Thyroid gland (tissue), 4 donors: ENCODE data around the gene IL27RA. TPM values are rescaled to one million over a fixed set of nuclear protein-coding genes. Genes with fewer than 3 reads are reported as not detected.

Source experiments
- DNase-seq, 2 donors: peaks; one replicate each; pipeline ENCODE4 v3.0.0-alpha.2; 2019
- H3K27ac ChIP-seq, 3 donors: fragments of 200-600 bp; sonication (generic); 1 replicate in 2 of 3; 2 replicates in 1 of 3; pipeline ENCODE4 v1.5.1; 2016 to 2019; ENCODE audit warnings: mild to moderate bottlenecking in 1 of 3, moderate library complexity in 1 of 3
- H3K27me3 ChIP-seq: fragments of 200-600 bp; sonication (generic); one replicate; pipeline ENCODE4 v1.5.1; 2019
- H3K36me3 ChIP-seq, 2 donors: fragments of 200-600 bp; sonication (generic); one replicate each; pipeline ENCODE4 v1.5.1; 2016 to 2019
- H3K4me1 ChIP-seq, 2 donors: fragments of 200-600 bp; sonication (generic); one replicate each; pipeline ENCODE4 v1.5.1; 2017 to 2019
- H3K4me3 ChIP-seq, 3 donors: fragments of 200-600 bp; sonication (generic); replicated peaks in 1 of 3; 1 replicate in 2 of 3; 2 replicates in 1 of 3; pipeline ENCODE4 v1.5.1; 2016; ENCODE audit warnings: mild to moderate bottlenecking in 1 of 3
- H3K9me3 ChIP-seq: fragments of 200-600 bp; sonication (generic); one replicate; pipeline ENCODE4 v1.5.1; 2017
- POLR2A ChIP-seq, 2 donors: fragments of 450-650 bp; IDR thresholded peaks; one replicate each; pipeline ENCODE4 v1.6.1; 2017; ENCODE audit warnings: antibody characterized with exemption in 2 of 2, mild to moderate bottlenecking in 2 of 2, moderate library complexity in 1 of 2
- WGBS, 2 donors: methylation state at CpG; one replicate each; pipeline ENCODE4 v1.1.5; 2017; 5-methylcytosine and 5-hydroxymethylcytosine counted together
- intact Hi-C: fragments of 100-400 bp; cut with DNase I; formaldehyde crosslinking; loops from one replicate; pipeline ENCODE4 v1.15.1; 2023
- total RNA-seq, 4 donors: library from RNA; depleted of rRNA; stranded (reverse); fragments of >200 nt; gene quantifications; one replicate each; pipeline ENCODE4 v1.2.3, GENCODE V29; 2016
- TF ChIP-seq, protein P1 (sequence below), 6 experiments: fragments of 200-600 bp in 3 of 6; fragments of 450-650 bp in 3 of 6; sonication (generic) in 3 of 6; IDR thresholded peaks; one replicate each; pipeline ENCODE4 v1.5.1; 2016 to 2019; ENCODE audit warnings: antibody characterized with exemption in 6 of 6, mild to moderate bottlenecking in 2 of 6, inconsistent platforms in 1 of 6, moderate library complexity in 1 of 6

IL27RA gene
- total RNA-seq, 4 donors from 2014 or later: 1.9 to 4.9 (median 3.4) TPM

DNA sequence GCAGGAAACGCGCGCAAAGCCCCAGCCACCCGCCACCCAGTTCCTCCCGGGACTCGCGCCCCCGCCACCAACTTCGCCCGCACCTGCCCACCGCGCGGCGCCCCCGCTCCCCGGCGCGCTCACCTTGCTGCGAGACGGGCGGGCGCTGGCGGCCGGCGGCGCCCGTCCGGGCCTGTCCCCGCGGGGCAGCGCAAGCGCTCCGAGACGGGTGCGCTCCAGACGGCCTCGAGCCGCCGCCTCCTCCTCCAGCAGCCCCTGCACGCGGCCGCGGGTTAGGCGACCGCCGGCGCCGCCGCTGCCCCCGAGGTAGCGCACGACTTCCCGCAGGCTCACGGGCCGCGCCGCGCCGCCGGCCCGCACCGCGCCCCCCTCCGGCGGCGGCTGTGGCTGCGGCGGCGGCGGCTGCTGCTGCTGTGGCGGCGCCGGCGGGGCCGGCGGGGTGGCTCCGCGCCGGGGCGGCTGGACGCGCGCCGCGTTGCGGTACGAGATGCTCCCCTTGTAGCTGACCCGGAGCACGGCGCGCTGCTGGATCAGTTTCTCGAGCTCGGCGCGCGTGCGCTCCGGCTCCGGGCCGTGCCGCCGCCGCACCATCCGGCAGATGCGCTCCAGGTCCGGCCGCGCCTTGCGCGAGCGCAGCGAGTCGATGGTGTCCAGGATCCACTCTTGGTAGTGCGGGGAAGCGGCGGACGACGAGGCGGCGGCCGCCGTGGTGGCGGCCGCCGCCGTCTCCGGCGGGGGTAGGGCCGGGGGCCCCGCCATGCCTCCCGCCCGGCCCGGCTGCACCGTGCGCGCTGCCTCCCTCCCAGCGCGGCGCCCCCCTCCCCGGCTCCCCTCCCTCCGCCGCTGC is 58.3 kb downstream of the IL27RA start:
- H3K27me3 ChIP-seq: no peaks in the 10 kb centered on the region
- H3K4me3 ChIP-seq: peak overlapping the region in 1 of 3 donors; percentile 93
- H3K27ac ChIP-seq: peak overlapping the region in 1 of 3 donors; percentile 71
- H3K36me3 ChIP-seq: no peaks in the 10 kb centered on the region
- H3K9me3 ChIP-seq: no peaks in the 10 kb centered on the region
- WGBS, 2 donors: 0 to 4% methylated on average over 10 to 23 of the region's 142 CpGs
- intact Hi-C loops: loop anchor here (5.0 kb wide), 1 partner anchor 32 kb away; no protein-coding TSS in a partner anchor
- H3K4me1 ChIP-seq: peaks cover 0 to 28% of the 10 kb centered on the region in 2 donors
- DNase-seq: peak; percentile 43 to 45
- TF ChIP-seq, protein P1, sequence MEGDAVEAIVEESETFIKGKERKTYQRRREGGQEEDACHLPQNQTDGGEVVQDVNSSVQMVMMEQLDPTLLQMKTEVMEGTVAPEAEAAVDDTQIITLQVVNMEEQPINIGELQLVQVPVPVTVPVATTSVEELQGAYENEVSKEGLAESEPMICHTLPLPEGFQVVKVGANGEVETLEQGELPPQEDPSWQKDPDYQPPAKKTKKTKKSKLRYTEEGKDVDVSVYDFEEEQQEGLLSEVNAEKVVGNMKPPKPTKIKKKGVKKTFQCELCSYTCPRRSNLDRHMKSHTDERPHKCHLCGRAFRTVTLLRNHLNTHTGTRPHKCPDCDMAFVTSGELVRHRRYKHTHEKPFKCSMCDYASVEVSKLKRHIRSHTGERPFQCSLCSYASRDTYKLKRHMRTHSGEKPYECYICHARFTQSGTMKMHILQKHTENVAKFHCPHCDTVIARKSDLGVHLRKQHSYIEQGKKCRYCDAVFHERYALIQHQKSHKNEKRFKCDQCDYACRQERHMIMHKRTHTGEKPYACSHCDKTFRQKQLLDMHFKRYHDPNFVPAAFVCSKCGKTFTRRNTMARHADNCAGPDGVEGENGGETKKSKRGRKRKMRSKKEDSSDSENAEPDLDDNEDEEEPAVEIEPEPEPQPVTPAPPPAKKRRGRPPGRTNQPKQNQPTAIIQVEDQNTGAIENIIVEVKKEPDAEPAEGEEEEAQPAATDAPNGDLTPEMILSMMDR (IDR thresholded peaks at IDR 0.05): peak in 2 of 6 experiments; percentile 26 to 27
- TF ChIP-seq POLR2A (IDR thresholded peaks at IDR 0.05): no peak

DNA sequence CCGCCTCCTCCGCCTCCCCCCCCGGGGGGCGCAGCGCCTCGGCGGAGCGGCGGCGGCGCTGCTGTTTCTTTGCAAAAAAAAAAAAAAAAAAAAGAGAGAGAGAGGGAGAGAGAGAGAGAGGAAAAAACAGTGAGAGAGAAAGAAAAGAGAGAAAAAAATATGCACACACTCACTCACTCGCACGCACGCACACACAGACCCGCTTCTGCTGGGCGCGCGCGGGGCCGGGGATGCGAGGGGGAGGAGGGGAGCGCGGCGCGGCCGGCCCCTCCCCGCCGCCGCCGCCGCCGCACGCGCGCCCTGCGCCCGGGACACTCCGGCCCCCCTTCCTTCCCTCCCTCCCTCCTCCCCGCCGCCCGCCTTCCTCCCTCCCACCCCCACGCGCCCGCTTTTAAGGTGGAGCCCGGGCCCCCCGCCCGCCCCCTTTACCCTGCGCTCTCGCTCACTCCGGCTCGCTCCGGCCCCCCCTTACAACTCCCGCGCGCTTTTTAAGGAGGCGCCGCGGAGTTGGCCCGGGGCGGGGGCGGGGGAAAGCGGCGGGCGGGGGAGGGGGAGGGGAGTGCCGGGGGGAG is 59.0 kb downstream of the IL27RA start, which contains the start of gene SAMD1:
SAMD1 (minus strand) TSS at position 243 of the 572 bp plus-strand sequence.
- TF ChIP-seq, protein P1 (IDR thresholded peaks at IDR 0.05): no peak
- TF ChIP-seq POLR2A (IDR thresholded peaks at IDR 0.05): no peak
- DNase-seq: peak; percentile 93 to 95
- H3K9me3 ChIP-seq: no peaks in the 10 kb centered on the region

DNA sequence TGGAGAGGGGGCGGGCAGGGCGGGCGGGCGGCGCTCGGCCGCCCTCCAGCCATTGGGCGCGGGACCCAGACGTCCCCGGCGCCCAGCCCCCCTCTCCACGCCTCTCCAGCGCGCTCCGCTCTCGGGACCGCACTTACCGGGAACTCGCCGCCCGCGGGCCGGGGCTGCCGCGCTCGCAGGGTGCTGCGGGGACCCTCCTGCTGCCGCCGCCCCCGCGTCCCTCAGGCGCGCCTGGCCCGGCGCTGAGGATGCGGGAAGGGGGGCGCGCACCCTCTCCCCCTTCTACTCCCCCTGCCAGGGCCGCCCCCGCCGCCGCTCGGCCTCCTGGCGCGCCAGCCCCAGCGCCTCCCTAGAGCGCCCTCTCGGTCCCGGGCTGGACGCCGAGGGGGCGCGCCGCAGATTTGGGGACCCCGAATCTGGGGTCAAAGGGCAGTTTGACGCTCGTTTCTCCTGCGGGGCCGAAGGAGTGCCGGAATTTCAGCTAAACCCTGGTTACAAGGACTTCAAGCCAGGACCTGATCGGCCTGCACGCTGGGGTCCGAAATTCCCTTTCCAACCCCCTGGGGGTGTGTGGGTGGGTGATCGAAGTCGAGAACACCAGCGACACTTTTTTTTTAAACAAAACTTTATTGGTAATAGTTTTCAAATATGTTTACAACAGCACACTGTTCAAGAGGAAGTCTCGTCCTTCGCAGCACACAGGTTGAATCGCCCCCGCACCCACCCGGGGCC is 59.7 kb downstream of the IL27RA start:
- Histone ChIP-seq H3K27ac (peak overlapping the region; percentile 48 to 97 (median 90)), H3K4me1 (peaks cover 0 to 27% of the 10 kb centered on the region in 2 donors), H3K4me3 (peak overlapping the region; percentile 45 to 93 (median 65)), H3K9me3 (no peaks in the 10 kb centered on the region), H3K27me3 (no peaks in the 10 kb centered on the region), H3K36me3 (no peaks in the 10 kb centered on the region)
- 0 to 3% methylated on average over 11 to 12 of the region's 72 CpGs for WGBS, 2 donors
- peak; percentile 26 to 51 for DNase-seq
- intact Hi-C loops: no loop called here
- peak; percentile 59 to 81 for TF ChIP-seq POLR2A (IDR thresholded peaks at IDR 0.05)
- TF ChIP-seq, protein P1 (IDR thresholded peaks at IDR 0.05): peak in 2 of 6 experiments; percentile 8 to 19

More for the DNA sequence above, 59.0 kb downstream of the IL27RA start, which contains the start of gene SAMD1:
- Histone ChIP-seq H3K27me3 (no peaks in the 10 kb centered on the region), H3K4me1 (peaks cover 0 to 28% of the 10 kb centered on the region in 2 donors), H3K4me3 (peak within 1 kb of the TSS; percentile 45 to 93 (median 65)), H3K27ac (peak within 1 kb of the TSS; percentile 48 to 97 (median 90)), H3K36me3 (no peaks in the 10 kb centered on the region)
- 1 to 2% methylated on average over 28 of the region's 65 CpGs for WGBS, 2 donors
- intact Hi-C loops: no loop called here

DNA sequence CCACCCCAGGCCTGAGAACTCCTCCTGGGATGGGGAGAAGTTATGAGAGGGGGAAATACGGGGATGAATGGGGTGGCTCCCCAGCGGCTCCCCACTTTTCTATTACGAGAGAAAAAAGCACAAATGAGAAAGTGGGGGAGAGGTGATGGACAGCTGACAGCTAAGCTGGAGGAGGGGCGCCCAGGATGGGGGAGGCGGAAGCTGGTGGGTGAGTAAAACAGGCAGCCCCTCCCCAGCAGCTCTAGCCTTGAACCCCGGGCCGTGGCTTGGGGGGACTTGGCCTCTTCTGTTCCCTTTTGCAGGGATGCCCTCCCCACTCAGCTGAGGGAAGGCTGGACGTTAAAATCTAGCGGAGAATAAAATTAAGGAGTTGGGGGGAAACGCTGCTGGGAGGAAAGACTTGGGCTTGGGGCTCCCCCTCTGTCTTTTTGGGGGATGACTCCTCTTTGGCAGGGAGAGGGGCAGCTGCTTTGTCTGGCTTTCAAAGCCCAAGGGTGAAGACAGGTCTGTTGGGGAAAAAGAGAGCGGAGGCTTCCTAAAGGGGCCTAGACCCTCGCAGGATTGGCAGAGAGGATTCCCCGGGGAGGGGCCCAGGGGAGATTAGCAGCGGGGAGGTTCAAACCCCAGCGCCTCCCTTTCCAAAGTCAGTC is 60.4 kb downstream of the IL27RA start:
- H3K27me3 ChIP-seq: no peaks in the 10 kb centered on the region
- peak overlapping the region in 2 of 3 donors; percentile 90 to 97 for H3K27ac ChIP-seq
- peak overlapping the region in 2 of 3 donors; percentile 45 to 93 for H3K4me3 ChIP-seq
- 18 to 19% methylated on average over 15 of the region's 15 CpGs for WGBS, 2 donors
- peaks cover 0 to 20% of the 10 kb centered on the region in 2 donors for H3K4me1 ChIP-seq
- no peak for DNase-seq
- H3K9me3 ChIP-seq: no peaks in the 10 kb centered on the region
- TF ChIP-seq POLR2A (IDR thresholded peaks at IDR 0.05): no peak
- TF ChIP-seq, protein P1 (IDR thresholded peaks at IDR 0.05): no peak
- peaks cover 1 to 2% of the 10 kb centered on the region in 2 donors for H3K36me3 ChIP-seq
- intact Hi-C loops: no loop called here
